Skeletal muscle cell (primary cell): ENCODE measurements around the gene ANKRD11.
"Not testable (repeated sequence)": the region's sequence is repeated elsewhere in the genome, so short reads cannot be mapped to it uniquely, and the experiment has no call there.

Experiments used
- DNase-seq: peaks from one replicate; pipeline ENCODE4 v3.0.0-alpha.2; 2010; ENCODE audit warnings: low read depth
- H3K4me3 ChIP-seq: 2 replicates; pipeline ENCODE4 v1.5.1; 2011; ENCODE audit warnings: low read depth, mild to moderate bottlenecking, control low read depth, low read length, moderate library complexity

The ANKRD11 gene

DNA sequence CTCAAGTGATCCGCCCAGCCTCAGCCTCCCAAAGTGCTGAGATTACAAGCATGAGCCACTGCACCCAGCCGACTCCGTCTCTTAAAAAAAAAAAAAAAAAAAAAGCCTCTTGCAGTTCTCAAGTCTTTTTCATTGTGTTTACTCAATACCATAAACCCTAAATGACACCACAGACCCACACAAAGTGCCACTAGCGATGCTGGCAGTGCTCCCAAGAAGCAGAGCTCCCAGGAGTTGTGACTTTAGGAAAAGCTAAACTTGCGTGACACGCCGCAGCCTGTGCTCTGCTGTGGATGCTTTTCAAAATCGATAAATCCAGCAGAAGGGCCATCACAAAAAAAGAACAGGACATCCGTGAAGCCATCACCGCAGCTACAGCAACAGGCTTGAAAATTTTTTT, 114.7 kb downstream of the ANKRD11 start:
- H3K4me3 ChIP-seq, result no peak overlapping the region
- DNase-seq, result no peak

DNA sequence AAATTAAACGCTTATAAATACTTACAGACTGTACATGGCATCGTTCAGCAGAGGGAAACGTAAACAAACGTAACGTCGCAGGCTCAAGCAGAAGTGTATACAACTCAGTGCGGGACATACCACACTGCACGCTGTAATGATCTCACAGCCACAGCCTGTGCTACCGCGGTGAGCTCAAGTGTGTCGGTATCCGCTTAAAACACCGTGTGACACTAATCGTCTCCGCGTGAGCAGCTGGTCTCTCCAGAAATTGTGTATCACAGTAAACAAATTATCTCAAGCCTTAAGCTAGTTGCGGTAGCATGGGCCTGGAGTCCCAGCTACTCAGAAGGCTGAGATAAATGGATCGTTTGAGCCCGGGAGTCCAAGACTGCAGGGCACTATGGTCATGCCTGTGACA, 115.3 kb downstream of the ANKRD11 start:
- H3K4me3 ChIP-seq, result no peak overlapping the region
- no peak for DNase-seq

DNA sequence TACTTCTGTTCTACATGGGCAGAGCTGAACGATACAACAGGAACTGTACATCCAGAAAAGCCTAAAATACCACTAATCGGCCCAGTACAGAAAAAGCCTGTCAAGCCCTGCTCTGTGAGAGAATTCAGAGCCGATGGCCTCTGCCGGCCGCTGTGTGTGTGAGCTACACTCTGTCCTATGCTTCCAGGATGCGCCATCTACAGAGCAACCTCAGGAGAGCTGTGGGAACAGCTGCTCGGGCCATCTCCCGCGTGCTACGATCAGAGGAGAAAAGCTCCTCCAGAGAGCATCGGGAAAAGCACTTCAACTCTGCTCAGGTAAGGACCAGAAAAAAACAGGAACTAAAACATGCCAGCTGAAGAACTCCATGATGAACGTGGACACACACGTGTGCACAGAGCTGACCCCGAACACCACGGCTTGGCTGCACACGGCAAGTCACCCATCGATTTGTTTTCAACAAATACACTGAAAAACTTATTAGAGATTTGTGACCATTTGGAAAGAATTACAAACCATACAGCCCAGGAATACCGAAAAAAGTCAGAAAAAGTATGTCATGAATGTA, 115.9 kb downstream of the ANKRD11 start:
- DNase-seq, result no peak
- no peak overlapping the region for H3K4me3 ChIP-seq

DNA sequence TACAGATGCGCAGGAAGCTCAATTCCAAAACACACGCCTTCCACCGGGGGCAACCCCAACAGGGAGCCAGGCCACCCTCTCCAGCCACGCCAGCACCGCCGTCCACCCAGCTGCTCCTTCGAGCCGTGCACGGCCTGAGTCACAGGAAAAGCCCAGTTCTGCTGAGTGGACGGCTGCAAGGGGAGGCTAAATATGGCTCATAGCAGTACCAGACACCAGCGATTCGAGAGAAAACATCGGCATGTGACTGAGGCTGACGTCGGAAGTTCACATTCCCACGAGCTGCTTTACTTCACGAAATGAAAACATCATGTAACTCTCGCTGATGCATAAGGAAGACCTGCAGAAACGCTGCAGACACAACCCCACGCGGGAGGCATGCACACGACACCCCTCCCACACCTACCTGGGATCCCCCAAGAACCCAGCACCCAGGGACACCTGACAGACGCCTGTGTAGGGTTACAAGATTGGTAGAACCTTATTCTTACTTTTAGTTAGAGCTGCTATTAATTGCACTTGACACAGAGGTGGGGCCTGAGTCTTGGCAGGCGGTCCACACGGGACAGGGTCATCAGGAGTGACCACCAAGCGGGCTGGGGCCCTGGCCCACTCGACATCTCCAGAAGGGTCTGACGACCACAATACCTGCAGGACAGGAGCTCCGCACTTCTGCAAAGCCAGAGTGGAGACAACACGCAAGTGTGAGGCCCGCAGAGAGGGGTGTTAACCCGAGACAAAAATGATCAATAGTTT, 116.8 kb downstream of the ANKRD11 start:
- DNase-seq, result peak; percentile 67
- no peak overlapping the region for H3K4me3 ChIP-seq

DNA sequence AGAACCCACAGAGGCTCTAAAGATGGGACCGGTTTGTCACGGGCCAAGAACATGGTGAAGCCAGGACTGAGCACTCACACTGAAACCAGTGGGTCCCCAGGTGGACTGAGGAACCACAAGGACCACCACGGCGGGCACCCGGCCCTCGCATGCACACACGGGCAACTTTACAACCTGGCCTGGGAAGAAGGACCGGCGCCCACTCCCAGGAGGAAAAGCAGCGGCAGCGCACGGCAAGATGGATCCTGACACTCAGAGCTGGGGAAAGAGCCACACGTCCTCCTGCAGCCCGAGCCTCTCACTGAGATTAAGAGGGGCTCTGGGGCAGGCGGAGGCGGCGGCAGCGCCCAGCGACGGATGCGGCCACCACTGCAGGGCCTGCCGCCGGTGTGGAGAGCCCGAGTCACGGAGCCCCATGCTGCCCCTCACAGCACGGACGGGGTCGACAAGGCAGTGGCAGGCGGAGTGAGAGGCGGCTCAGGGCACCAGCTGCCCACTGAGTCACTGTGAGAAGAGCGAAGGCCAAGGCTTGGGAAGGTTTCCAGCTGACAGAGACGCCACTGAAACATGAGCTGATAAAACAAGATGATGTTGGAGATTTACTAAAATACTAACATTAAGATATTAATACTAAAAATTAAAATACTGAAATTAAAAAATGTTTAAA, 118.3 kb downstream of the ANKRD11 start:
- no peak overlapping the region for H3K4me3 ChIP-seq
- no peak for DNase-seq

DNA sequence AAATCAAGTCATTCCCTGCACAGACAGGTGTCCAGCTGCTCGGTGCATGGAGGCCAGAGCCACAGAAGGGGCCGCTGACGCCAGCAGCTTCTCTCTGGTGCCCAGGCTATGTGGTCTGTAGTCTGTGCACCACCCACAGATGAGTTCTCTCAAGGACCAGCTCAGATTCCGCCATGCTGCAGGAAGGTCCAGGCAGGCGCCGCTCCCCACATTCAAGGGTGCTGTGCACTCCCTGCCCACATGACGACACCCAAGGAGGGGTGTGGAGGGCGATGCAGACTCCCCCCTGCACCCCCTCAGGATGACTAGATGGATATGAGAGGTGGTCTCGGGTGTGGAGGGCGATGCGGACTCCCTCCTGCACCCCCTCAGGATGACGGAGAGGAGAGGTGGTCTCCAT, 119.0 kb downstream of the ANKRD11 start:
- no peak overlapping the region for H3K4me3 ChIP-seq
- DNase-seq, result no peak

DNA sequence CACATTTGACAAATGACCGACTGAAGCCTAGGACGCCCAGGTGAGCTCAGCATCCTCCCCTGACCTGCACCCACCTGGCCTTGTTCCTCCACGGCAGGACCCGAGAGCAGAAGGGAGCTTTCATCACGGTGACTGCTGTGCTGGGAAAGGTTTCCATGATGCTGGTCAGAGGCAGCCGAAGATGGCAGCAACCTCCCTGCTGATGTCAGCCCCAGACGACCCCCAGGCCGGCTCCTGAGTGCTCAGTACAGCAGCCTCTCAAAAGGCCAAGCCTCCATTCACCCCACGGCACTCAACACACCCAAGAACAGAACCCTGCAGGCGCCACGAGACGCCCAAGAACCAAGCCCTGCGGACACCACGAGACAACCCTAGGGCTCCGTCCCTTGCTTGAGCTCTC, 119.8 kb downstream of the ANKRD11 start:
- no peak overlapping the region for H3K4me3 ChIP-seq
- DNase-seq, result no peak

DNA sequence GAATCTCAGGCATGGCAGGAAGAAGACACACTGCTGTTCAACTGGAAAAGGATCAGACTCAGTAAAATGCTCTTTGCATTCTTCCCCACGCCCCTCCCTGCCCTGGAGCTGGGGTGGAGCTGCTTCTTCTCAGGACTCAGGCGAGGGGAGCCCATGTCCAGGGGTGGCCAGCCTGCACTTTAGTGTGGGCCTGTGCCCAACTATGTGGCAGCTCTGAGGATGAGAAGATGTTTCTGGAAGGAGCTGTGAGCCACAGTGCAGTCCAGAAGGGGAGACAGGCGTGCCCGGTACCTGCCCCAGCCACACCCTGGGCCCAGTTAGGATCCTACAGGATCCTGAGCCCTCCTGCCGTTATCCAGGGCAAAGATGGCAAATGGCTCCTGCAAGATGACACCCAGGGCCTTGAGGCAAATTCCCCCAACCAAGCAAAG, 120.3 kb downstream of the ANKRD11 start:
- no peak overlapping the region for H3K4me3 ChIP-seq
- DNase-seq, result no peak

DNA sequence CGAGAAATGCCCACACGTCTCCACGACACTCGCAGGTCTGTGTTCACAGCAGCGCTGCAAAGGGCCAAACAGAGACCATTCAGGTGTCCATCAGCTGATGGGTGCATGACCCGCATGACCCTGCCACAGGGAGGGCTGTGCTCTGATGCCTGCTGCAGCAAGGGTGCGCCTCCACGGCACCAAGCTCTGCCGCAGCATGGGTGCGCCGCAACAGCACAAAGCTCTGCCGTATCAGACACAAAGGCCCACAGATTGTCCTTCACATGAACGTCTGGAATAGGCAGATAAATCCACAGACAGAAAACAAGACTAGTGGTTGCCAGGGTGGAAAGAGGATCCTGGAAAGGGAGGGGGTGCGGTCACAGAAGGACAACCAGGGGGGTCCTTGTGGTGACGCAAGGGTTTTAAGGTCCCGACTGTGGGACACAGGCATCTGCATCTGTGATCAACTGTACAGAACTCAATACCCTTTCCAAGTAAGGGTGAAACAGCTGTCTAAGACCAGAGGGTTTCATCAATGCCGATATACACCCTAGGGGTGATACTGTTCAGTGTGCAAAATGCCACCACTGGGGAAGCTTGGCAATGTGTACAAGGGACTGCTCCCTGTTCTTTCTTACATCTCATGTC, 121.0 kb downstream of the ANKRD11 start:
- DNase-seq, result no peak

DNA sequence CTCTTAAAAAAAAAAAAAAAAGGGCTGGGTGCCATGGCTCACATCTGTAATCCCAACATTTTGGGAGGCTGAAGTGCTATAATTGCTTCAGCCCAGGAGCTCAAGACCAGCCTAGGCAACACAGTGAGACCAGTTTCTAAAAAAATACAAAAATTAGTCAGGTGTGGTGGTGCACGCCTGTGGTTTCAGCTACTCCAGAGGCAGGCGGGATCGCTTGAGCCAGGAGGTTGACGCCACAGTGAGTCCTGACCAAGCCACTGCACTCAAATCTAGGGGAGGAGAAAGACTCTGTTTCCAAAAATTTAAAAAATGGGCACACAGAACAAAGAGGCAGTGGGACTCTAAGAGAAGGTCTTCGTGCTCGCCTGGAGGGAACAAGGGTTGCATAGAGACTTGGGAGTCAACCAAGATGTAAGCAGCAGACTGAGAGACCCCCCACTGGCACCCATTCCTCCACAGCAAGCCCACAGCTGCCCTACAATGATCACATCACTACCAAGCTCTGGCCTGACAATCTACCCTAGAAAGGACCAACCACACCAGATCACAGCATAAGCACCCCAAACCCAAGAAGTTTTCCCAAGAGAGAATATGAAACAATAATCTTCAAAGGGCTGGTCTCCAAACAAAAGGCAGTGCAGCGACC, 121.6 kb downstream of the ANKRD11 start:
- no peak for DNase-seq
- H3K4me3 ChIP-seq, result no peak overlapping the region

More for the DNA sequence above, 121.0 kb downstream of the ANKRD11 start:
- no peak overlapping the region for H3K4me3 ChIP-seq

DNA sequence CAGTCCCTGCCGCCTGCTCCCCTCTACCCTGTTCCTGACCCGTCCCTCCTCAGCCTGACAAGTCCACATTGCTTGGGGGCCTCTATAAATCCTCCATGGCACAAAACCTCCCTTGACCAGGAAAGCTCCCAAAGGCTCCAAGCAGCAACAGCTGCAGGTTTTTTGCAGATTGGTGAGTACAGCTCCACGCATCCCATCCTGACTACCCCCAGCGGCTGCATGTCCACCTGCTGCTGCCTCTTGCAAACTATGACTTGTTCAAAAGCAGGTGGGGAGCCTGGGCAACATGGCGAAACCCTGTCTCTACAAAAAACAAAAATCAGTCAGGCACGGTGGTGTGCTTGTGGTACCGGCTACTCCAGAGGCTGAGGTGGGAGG, 122.8 kb downstream of the ANKRD11 start:
- no peak for DNase-seq

DNA sequence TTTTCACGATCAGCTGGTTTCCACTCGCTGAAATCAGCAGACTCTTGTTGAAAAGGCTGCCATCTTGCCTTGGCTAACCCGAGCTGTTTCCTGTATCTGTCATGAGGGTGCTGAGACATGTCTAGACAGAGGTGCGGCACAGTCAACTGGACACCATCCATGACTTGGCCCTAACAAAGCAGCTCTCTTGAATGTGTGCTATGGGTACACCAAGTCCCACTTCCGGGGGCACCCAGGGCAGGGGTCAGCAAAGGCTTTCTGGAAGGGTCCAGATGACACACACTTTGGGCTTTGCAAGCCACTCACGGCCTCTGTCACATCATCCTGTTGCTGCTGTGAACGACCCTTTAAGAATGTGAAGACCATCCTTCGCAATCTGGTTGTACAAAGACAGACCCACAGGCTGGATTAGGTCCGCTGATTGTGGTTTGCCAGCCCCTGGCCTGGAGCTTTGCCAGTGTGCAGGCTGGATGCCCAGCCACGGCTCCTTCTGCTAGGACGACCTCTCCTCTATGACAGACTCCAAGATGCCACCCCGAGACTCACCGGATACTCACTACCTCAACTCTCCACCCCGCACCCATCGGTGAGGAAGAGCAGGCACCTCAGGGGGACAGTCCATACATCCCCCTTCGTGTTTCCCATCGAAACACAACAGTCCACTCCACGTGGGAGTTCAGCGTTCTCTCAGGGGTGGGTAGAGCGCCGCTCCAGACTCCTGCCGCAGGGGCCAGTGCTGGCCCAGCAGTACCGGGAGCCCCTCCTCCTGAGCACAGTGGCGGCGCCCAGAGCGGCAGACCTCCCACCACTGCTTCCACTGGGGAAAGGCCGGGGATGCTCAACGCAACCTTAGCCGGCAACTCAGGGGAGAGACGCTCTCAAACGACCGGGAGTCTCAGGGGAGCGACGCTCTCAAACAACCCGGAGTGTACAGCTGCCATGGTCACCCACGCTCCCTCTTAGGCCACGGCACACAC, 123.5 kb downstream of the ANKRD11 start:
- no peak for DNase-seq

More for the DNA sequence above, 122.8 kb downstream of the ANKRD11 start:
- no peak overlapping the region for H3K4me3 ChIP-seq

DNA sequence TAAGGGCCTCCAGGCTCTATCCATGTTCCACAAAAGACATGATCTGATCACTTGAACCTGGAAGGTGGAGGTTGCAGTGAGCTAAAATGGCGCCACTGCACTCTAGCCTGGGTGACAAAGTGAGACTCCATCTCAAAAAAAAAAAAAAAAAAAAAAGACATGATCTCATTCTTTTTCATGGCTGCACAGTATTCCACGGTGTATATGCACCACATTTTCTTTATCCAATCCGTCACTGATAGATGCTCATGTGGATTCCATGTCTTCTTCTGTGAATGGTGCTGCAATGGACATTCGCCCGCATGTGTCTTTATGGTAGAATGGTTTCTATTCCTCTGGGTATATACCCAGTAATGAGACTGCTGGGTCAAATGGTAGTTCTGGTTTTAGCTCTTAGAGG, 124.4 kb downstream of the ANKRD11 start:
- no peak for DNase-seq
- no peak overlapping the region for H3K4me3 ChIP-seq

More for the DNA sequence above, 123.5 kb downstream of the ANKRD11 start:
- H3K4me3 ChIP-seq, result no peak overlapping the region

DNA sequence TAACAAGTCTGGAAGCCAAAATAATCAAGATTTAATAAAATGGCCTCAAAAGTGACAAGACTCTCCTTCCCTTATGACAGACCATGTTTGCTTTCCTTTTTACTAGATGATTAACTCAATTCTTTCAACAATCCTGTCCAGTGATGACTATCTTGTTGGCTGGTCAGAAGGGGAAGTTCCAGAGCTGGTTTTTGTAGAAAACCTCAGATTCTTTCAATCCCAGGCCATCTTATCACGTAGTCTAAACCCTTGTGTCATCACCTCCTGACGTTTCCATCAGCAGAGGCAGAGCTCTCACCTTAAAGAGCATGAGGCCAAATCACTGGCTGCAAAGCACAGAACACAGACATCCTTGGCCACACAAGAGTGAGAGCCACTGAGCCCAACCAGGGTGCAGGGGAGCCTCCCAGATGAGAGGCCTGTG, 125.3 kb downstream of the ANKRD11 start:
- H3K4me3 ChIP-seq, result no peak overlapping the region
- no peak for DNase-seq

DNA sequence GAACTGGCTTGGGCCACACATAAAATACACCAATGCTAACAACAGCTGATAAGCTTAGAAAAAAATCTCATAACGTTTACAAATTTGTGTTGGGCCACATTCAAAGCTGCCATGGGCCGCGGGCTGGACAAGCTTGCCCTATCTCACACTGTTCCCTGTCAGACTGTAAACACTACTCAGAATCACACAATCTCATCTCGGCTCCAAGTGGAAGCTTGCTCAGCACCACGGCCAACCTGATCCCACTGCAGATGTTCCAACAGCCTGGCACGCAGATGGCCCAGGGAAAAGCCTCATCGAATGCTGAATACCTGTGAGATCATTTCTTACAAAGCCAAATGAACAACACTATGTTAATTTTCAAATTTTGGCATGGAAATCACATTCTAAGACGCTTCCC, 125.8 kb downstream of the ANKRD11 start:
- no peak for DNase-seq
- H3K4me3 ChIP-seq, result no peak overlapping the region

DNA sequence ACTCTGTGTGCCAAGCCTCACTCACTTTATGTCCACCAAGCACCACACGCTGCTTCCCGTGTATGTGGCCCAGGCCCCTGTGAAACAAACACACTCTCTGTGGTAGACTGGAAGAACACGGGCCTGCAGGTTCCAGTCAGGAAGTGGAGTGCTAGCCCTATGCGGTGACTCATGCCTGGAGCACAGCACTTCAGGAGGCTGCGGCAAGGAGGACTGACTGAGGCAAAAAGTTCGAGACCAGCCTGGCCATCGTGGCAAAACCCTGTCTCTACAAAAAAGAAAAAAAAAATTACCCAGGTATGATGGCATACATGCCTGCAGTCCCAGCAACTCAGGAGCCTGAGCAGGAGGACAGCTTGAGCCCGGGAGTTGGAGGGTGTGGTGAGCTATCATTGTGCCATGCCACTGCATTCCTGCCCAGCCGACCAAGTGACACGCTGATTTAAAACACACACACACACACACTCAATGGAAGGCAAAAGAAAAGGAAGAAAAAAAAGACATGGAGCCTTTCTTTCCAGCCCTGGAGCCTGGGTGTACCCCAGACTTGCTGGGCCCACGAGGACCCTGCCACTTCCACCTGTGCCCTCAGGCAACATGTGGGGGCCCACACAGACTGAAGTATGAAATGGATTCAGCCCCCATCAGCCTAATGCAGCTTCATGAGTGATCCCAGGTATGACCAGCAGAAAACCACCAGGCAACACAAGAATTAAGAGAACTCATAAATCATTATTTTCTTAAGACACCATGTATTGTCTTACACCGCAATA, 126.6 kb downstream of the ANKRD11 start:
- H3K4me3 ChIP-seq, result no peak overlapping the region
- no peak for DNase-seq

DNA sequence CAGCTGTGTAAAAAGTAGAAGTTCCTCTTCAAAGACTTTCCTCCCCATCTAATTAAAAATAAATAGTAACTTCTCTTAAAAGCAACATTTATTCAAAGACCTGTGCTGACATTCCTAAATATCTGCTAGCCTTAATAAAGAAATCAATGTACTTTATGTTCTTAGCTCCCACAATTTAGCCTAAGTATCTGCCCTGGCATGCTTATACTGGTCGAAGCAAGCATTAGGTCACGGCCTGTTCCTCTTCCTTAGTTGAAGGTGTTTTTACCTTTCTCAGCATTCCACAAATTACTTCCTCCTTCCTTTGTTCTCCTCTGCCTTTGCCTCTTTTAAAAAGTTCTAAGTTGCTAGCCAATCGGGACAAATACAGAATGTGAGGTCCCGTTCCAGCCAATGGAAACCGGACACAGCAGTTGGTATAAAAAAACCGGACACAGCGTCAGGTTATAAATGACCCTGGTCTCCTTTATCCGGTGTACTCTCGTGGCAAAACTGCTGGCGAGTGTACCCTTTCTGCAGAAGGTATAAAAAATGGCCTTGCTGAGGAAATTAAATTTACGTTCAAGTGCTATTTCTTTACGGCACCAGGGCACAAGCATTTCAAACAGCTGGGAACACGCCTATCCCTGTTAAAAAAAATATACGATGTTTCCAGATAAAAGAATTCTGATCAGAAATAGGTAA, 127.7 kb downstream of the ANKRD11 start:
- H3K4me3 ChIP-seq, DNase-seq: not testable (repeated sequence)
